Measurements from ENCODE around the gene GCGR. TPM values are rescaled to one million over a fixed set of nuclear protein-coding genes. Genes with fewer than 3 reads are reported as not detected.
A peak's percentile ranks its signal among the peaks of the same experiment; 100 is the strongest.

GCGR gene
- polyA plus RNA-seq, 1 donor from 2014 or later, result not detected

- Mint-ChIP-seq H3K36me3 (no peaks in the 10 kb centered on the region), H3K27me3 (no peaks in the 10 kb centered on the region), H3K27ac (no peak overlapping the region), H3K4me1 (no peaks in the 10 kb centered on the region), H3K4me3 (no peak overlapping the region), H3K9me3 (no peaks in the 10 kb centered on the region)
Observed at GRCh38 chr17:81845881-81846742, 42.2 kb downstream of the GCGR start.

DNA sequence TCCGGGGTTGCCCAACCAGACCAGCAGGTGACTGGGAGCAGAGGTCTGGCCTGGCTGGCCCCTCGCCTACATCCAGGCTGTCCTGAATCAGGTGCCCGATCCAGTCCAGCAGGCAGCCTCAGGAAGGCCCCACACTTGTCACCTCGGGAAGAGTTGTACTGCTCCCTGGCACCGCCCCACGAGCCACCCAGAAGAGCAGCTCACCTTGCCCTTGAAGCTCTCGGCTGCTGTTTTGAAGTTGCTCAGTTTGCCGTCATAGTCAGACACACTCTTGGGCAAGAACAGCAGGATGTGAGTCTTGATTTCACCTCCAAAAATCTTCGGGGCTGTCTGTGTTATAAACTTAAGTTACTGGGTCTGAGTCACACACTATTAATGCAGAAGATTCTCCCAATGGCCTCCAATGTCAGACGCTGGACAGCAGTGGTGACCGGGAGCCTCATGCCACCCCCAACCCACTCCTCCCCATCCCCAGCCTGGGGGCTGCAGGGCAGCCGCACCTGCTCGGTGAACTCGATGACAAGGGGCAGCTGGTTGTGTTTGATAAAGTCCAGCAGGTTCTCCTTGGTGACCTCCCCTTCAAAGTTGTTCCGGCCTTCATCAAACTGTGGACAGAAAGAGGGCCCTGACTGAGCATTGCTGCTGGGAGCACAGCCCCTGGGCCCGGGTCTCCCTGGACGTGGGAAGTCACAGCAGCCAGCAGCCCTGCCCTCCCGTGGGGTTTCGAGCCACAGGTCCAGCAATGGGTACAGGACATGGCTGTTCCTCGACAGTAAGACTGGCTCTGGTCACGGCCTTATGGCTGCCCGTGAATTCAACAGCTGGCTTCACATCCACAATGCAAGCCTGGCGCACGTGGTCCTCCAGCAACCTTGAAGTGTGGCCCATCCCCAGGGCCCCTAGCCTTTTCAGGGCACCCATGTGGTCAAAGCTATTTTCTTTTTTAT, 43.1 kb downstream of the GCGR start:
- no peaks in the 10 kb centered on the region for H3K9me3 Mint-ChIP-seq
- H3K4me3 Mint-ChIP-seq, result no peak overlapping the region
- H3K27ac Mint-ChIP-seq, result no peak overlapping the region
- H3K4me1 Mint-ChIP-seq, result no peaks in the 10 kb centered on the region
- no peaks in the 10 kb centered on the region for H3K36me3 Mint-ChIP-seq
- H3K27me3 Mint-ChIP-seq, result no peaks in the 10 kb centered on the region

DNA sequence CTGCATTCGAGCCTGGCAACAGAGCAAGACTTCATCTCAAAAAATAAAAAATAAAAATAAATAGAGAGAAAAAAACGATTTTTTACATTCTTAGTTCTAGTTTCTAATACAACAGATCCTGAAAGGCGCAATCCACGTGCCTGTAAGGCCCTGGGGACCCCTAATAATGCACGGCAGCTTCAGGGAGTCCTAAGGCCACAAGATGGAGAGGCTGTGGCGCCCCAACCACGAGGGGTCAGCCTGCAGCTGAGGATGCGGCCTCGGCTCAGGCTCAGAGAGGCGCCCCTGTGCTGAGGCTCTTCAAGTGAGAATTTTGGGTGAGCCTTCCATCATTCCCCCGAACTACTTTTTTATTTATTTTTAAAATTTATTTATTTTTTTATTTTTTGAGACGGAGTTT, 45.5 kb downstream of the GCGR start:
- no peak overlapping the region for H3K27ac Mint-ChIP-seq
- no peak overlapping the region for H3K4me3 Mint-ChIP-seq
- no peaks in the 10 kb centered on the region for H3K36me3 Mint-ChIP-seq
- H3K9me3 Mint-ChIP-seq, result no peaks in the 10 kb centered on the region
- no peaks in the 10 kb centered on the region for H3K4me1 Mint-ChIP-seq
- no peaks in the 10 kb centered on the region for H3K27me3 Mint-ChIP-seq

DNA sequence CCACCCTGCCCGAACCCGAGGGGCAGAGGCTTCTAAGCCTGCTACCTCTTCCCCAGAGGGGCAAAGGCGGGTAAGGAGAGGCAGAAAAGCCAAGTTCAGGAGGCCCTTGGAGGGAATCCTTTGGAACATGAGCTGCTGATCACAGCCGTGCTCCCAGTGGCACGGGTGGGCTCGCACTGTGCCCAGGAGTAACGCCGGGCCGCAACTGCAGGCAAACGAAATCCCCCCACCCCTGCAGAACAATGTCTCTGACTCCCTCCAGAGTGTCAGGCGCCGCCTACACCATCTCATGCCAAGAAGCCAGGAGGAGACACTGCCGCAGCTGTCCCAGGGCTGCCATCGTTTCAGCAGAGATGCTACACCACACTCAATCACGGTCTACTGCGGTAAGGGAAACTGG, 47.5 kb downstream of the GCGR start:
- Mint-ChIP-seq H3K27me3 (no peaks in the 10 kb centered on the region), H3K27ac (no peak overlapping the region), H3K4me3 (no peak overlapping the region), H3K36me3 (no peaks in the 10 kb centered on the region), H3K9me3 (no peaks in the 10 kb centered on the region), H3K4me1 (no peaks in the 10 kb centered on the region)

DNA sequence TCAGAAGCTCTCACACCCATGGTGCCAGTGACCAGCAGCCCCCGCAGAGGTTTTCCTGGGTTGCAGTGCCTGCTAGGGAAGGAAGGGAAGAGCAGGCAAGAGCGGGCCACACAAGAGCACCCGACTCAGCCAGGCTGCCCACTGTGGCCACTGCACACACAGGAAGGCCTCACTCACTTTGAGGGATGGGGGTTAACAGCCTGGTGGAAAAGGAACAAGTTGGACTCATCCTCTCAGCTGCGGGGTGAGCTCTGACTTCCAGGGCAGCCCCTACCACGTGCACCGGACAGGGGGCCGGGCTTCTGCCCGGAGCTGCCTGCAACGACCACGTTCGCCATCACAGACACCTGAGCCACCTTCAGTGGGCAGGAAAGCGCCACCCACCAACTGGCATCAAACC, 48.3 kb downstream of the GCGR start:
- Mint-ChIP-seq H3K4me3 (no peak overlapping the region), H3K36me3 (no peaks in the 10 kb centered on the region), H3K4me1 (no peaks in the 10 kb centered on the region), H3K27me3 (no peaks in the 10 kb centered on the region), H3K27ac (no peak overlapping the region), H3K9me3 (no peaks in the 10 kb centered on the region)

DNA sequence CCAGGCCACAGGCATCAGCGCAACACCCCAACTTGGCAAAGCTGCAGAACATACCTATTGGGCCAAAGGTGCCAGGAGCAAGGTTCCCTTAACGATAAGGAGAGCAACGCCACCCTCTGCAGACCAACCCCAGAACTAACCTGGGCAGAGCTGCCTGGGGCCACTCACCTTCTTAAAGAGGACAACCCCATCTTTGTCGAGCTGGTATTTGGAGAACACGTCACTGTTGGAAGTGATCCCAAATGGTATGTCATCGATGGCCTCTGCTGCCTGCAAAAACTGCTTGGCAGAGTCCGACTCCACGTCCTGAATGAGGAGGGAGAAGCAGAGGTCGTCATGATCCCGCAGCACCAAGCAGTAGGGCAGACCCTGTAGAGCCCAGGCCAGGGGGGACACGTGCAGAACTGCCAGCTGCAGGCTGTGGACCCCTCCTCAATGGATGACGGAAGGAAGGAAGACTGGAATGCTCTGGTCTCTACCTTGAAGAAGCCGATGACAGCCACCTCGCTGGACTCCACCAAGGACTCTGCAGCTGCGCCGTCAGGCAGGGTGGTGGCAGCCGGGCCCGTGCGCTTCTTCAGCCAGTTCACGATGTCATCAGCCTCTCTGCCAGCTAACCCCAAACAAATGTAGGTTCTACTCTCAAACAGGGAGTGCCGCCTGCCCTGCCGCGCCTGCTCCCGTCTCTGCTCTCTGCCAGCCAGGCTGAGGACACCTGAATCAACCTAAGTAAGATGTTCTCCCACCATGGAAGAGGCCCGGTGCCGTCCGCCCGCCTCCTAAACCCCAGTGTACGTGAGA, 51.2 kb downstream of the GCGR start:
- Mint-ChIP-seq H3K9me3 (no peaks in the 10 kb centered on the region), H3K36me3 (no peaks in the 10 kb centered on the region), H3K4me1 (peaks cover 4 to 9% (median 5%) of the 10 kb centered on the region in 3 donors), H3K27ac (peak overlapping the region in 1 of 3 donors; percentile 71), H3K27me3 (no peaks in the 10 kb centered on the region), H3K4me3 (no peak overlapping the region)

- peak overlapping the region in 3 of 4 donors; percentile 56 to 97 (median 65) for H3K4me3 Mint-ChIP-seq
- peaks cover 8 to 16% (median 10%) of the 10 kb centered on the region in 3 donors for H3K4me1 Mint-ChIP-seq
- H3K36me3 Mint-ChIP-seq, result no peaks in the 10 kb centered on the region
Observed at GRCh38 chr17:81858170-81858966, 54.4 kb downstream of the GCGR start.

DNA sequence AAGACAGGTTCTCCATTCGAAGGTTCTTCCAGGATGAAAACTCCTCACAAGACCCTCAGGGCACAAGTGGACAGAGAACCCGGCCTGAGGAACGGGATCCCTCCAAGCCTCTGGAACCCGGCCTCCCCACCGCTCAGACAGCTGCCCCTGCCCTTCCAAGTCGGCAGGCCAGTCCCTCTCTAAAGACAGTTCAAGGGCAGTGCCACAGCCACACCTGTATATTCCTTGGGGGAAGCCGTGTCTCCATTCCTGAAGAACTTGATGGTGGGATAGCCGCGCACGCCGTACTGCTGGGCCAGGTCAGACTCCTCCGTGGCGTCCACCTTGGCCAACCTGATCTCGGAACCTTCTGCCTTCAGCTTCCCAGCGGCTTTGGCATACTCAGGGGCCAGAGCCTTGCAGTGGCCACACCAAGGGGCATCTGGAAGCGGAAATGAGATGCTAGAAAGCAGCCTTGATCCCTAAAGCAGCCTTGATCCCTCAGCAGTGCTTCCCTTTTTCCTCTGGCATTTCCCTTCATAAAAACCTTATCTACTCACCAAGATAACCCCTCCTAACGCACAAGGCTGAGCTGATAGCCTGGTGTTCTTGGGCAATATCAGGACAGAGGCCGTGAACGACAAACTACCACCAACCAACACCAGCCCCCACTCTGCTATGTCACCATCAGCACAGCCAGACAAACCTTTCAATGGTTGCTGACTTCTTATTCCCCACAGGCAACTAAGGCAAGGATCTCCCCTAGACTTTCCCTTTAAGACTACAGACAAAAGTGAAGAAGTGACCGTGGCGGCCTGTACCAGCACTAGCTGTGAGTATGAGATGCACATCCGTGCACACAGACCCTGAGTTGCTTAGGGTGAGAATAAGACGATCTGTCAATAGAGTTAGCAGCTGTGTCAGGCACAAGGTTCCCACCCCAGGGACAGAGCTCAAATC, 55.3 kb downstream of the GCGR start:
- H3K4me1 Mint-ChIP-seq, result peaks cover 8 to 19% (median 15%) of the 10 kb centered on the region in 3 donors
- H3K27me3 Mint-ChIP-seq, result peaks cover 3% of the 10 kb centered on the region
- peaks cover 2% of the 10 kb centered on the region for H3K36me3 Mint-ChIP-seq
- H3K4me3 Mint-ChIP-seq, result peak overlapping the region; percentile 80 to 97 (median 93)
- H3K9me3 Mint-ChIP-seq, result no peaks in the 10 kb centered on the region
- peak overlapping the region; percentile 27 to 95 (median 83) for H3K27ac Mint-ChIP-seq

More at GRCh38 chr17:81858170-81858966, 54.4 kb downstream of the GCGR start:
- H3K27ac Mint-ChIP-seq, result peak overlapping the region in 1 of 3 donors; percentile 19
- H3K9me3 Mint-ChIP-seq, result no peaks in the 10 kb centered on the region
- H3K27me3 Mint-ChIP-seq, result peaks cover 3% of the 10 kb centered on the region

GRCh38 chr17:81859906-81860755, 56.2 kb downstream of the GCGR start, which contains the start of gene P4HB:
P4HB (minus strand) TSS chr17:81860535; CDS start chr17:81860471, 64 bp downstream.
- Mint-ChIP-seq H3K27me3 (peaks cover 3% of the 10 kb centered on the region), H3K4me3 (peak within 1 kb of the TSS; percentile 89 to 97 (median 94)), H3K36me3 (peaks cover 2% of the 10 kb centered on the region), H3K27ac (peak within 1 kb of the TSS; percentile 95 to 99 (median 98)), H3K9me3 (no peaks in the 10 kb centered on the region), H3K4me1 (peaks cover 8 to 19% (median 15%) of the 10 kb centered on the region in 3 donors)

- no peaks in the 10 kb centered on the region for H3K9me3 Mint-ChIP-seq
- H3K4me1 Mint-ChIP-seq, result peaks cover 10 to 21% (median 15%) of the 10 kb centered on the region in 3 donors
- H3K4me3 Mint-ChIP-seq, result peak overlapping the region; percentile 89 to 96 (median 91)
- H3K27ac Mint-ChIP-seq, result peak overlapping the region; percentile 95 to 99 (median 98)
- peaks cover 3% of the 10 kb centered on the region for H3K27me3 Mint-ChIP-seq
- H3K36me3 Mint-ChIP-seq, result peaks cover 2% of the 10 kb centered on the region
Observed at GRCh38 chr17:81860756-81861568, 57.0 kb downstream of the GCGR start.

GRCh38 chr17:81863123-81863675, 59.2 kb downstream of the GCGR start:
- peaks cover 3% of the 10 kb centered on the region for H3K27me3 Mint-ChIP-seq
- peaks cover 14 to 23% (median 15%) of the 10 kb centered on the region in 3 donors for H3K4me1 Mint-ChIP-seq
- peaks cover 2% of the 10 kb centered on the region for H3K36me3 Mint-ChIP-seq
- no peaks in the 10 kb centered on the region for H3K9me3 Mint-ChIP-seq
- H3K4me3 Mint-ChIP-seq, result peak overlapping the region in 2 of 4 donors; percentile 26 to 73
- H3K27ac Mint-ChIP-seq, result peak overlapping the region; percentile 9 to 99 (median 87)
